NB4 (cell line): Measurements from ENCODE around the gene GRIK4.

Source experiments
- DNase-seq: peaks from one replicate; pipeline ENCODE4 v3.0.0; 2010; ENCODE audit warnings: low read depth
- H3K4me3 ChIP-seq: one replicate; pipeline ENCODE4 v1.5.1; 2011; ENCODE audit warnings: mild to moderate bottlenecking, low read depth, low read length, moderate library complexity
- MYC ChIP-seq: IDR thresholded peaks from 2 replicates; pipeline ENCODE4 v1.6.1; 2011; ENCODE audit warnings: low read depth, low read length
- POLR2A ChIP-seq: IDR thresholded peaks from 2 replicates; pipeline ENCODE4 v1.6.1; 2011; ENCODE audit warnings: mild to moderate bottlenecking; ENCODE audit not compliant: insufficient read length; ENCODE audit errors: extremely low read depth
- TF ChIP-seq, protein P1 (sequence below): IDR thresholded peaks from 2 replicates; pipeline ENCODE4 v1.6.1; 2011; ENCODE audit warnings: low read depth, low read length
- TF ChIP-seq, protein P2 (sequence below): IDR thresholded peaks from one replicate; pipeline ENCODE4 v1.5.1; 2012; ENCODE audit warnings: low read depth, low read length

The GRIK4 gene

GRCh38 chr11:120714438-120714837 lies 202.9 kb downstream of the GRIK4 start:
- DNase-seq = peak; percentile 12
- H3K4me3 ChIP-seq = no peak overlapping the region
- TF ChIP-seq MYC = no peak
- TF ChIP-seq, protein P1, sequence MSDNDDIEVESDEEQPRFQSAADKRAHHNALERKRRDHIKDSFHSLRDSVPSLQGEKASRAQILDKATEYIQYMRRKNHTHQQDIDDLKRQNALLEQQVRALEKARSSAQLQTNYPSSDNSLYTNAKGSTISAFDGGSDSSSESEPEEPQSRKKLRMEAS = no peak
- TF ChIP-seq, protein P2, sequence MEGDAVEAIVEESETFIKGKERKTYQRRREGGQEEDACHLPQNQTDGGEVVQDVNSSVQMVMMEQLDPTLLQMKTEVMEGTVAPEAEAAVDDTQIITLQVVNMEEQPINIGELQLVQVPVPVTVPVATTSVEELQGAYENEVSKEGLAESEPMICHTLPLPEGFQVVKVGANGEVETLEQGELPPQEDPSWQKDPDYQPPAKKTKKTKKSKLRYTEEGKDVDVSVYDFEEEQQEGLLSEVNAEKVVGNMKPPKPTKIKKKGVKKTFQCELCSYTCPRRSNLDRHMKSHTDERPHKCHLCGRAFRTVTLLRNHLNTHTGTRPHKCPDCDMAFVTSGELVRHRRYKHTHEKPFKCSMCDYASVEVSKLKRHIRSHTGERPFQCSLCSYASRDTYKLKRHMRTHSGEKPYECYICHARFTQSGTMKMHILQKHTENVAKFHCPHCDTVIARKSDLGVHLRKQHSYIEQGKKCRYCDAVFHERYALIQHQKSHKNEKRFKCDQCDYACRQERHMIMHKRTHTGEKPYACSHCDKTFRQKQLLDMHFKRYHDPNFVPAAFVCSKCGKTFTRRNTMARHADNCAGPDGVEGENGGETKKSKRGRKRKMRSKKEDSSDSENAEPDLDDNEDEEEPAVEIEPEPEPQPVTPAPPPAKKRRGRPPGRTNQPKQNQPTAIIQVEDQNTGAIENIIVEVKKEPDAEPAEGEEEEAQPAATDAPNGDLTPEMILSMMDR = no peak
- TF ChIP-seq POLR2A = no peak

GRCh38 chr11:120715239-120715638 lies 203.7 kb downstream of the GRIK4 start:
- H3K4me3 ChIP-seq = no peak overlapping the region
- TF ChIP-seq, protein P2 = peak; percentile 71
- TF ChIP-seq MYC = no peak
- DNase-seq = peak; percentile 28

- no peak for DNase-seq
- TF ChIP-seq, protein P1 = no peak
- TF ChIP-seq POLR2A (no peak), MYC (no peak)
- TF ChIP-seq, protein P2 = no peak
- H3K4me3 ChIP-seq = no peak overlapping the region
Observed at GRCh38 chr11:120717042-120717441, 205.5 kb downstream of the GRIK4 start.

GRCh38 chr11:120717623-120718022 lies 206.1 kb downstream of the GRIK4 start:
- H3K4me3 ChIP-seq = no peak overlapping the region
- no peak for DNase-seq
- TF ChIP-seq, protein P2 = no peak
- TF ChIP-seq MYC = no peak
- no peak for TF ChIP-seq POLR2A
- TF ChIP-seq, protein P1 = no peak

- DNase-seq = no peak
- TF ChIP-seq MYC (no peak), POLR2A (no peak)
- TF ChIP-seq, protein P1 = no peak
- TF ChIP-seq, protein P2 = no peak
- H3K4me3 ChIP-seq = no peak overlapping the region
Observed at GRCh38 chr11:120718171-120718570, 206.6 kb downstream of the GRIK4 start.

GRCh38 chr11:120719348-120719747 lies 207.8 kb downstream of the GRIK4 start:
- no peak overlapping the region for H3K4me3 ChIP-seq
- DNase-seq = no peak
- TF ChIP-seq MYC = no peak
- TF ChIP-seq, protein P2 = no peak
- no peak for TF ChIP-seq POLR2A
- TF ChIP-seq, protein P1 = no peak
